Stimulated activated naive CD8-positive, alpha-beta T cell treated with anti-CD3 and anti-CD28 coated beads, Interleukin-15, amount 100 ng/mL, for 72 hours (primary cell): ENCODE results near the gene HSPD1.

Experiments
- ATAC-seq: fragments of 150-1000 bp; cut with Tn5 transposase; 2 replicates; pipeline ENCODE4 v1.10.0; 2021; ENCODE audit warnings: mild to moderate bottlenecking, moderate library complexity
- DNase-seq, 2 donors: peaks; one replicate each; pipeline ENCODE4 v3.0.0; 2021 to 2022
- H3K27ac Mint-ChIP-seq, 2 donors: one replicate each; pipeline ENCODE4 v1.8.0; 2022; ENCODE audit warnings: mild to moderate bottlenecking in 2 of 2, mixed read lengths in 2 of 2, moderate library complexity in 2 of 2
- H3K27me3 Mint-ChIP-seq: one replicate; pipeline ENCODE4 v1.8.0; 2022; ENCODE audit warnings: mixed read lengths
- H3K4me1 Mint-ChIP-seq: one replicate; pipeline ENCODE4 v1.8.0; 2022; ENCODE audit warnings: mild to moderate bottlenecking, mixed read lengths
- H3K4me3 Mint-ChIP-seq, 2 donors: one replicate each; pipeline ENCODE4 v1.8.0; 2022; ENCODE audit warnings: mild to moderate bottlenecking in 2 of 2, mixed read lengths in 2 of 2, moderate library complexity in 1 of 2
- H3K9me3 Mint-ChIP-seq, 2 donors: one replicate each; pipeline ENCODE4 v1.8.0; 2022; ENCODE audit warnings: mixed read lengths in 2 of 2

HSPD1 gene

DNA sequence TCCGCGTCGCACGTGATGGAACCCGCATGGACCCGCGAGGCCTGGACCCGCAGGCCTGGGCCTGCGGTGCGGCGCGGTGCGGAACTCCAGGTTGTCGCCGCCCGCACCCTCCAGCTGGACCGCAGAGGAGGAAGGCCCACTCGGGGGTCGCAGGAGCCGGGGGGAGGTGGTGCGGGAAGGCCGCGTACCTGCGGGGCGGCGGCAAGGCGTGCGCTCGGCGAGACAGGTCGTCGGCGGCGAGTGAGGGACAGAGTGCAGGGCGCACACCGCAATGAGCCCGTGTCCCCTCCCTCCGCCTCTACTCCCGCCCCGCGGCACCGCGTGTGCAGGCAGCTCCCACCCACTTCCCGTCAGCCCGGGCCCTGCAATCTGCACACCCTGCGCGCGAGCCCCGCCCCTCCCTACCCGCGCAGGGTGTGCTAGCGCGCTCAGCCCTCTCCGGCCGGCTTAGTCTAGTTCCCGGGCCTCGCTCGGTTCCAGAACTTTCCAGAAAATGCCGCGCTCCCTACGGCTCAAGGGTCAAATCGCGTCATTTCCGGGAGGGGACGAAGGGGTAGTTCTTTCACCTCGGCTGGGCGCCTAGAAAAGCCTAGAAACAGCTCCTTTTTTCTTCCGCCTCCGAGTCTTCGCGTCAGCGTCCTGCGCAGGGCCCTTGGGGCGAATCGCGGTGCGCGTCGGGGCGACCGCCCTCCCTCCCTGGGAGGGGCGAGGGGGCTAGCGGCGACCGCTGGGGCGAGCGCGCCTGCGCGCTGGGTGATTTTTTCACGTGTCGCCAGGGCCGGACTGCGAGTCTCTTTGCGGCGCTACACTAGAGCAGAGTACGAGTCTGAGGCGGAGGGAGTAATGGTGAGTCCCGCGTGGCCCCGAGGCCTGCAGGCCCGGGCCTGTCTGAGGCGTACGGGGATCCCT lies at the start of gene HSPD1, which contains the start of gene HSPE1:
TSS of gene HSPD1 (minus strand) at position 247 of the 909 bp plus-strand sequence. CDS start 992 bp downstream, outside the sequence.
TSS of gene HSPE1 (plus strand) at position 786 of the 909 bp plus-strand sequence. CDS start at position 844, 58 bp downstream.
- DNase-seq (peak; percentile 98 to 99), ATAC-seq (peak; percentile 91)
- Mint-ChIP-seq H3K27me3 (no peaks in the 10 kb centered on the region), H3K27ac (peak within 1 kb of the TSS; percentile 98 to 99), H3K4me1 (peaks cover 71% of the 10 kb centered on the region), H3K9me3 (no peaks in the 10 kb centered on the region), H3K4me3 (peak within 1 kb of the TSS; percentile 88 to 100)

GRCh38 chr2:197548582-197548981 lies 48.9 kb upstream of the HSPD1 start:
- Mint-ChIP-seq H3K27ac (no peak overlapping the region), H3K27me3 (no peaks in the 10 kb centered on the region)
- ATAC-seq: no peak

DNA sequence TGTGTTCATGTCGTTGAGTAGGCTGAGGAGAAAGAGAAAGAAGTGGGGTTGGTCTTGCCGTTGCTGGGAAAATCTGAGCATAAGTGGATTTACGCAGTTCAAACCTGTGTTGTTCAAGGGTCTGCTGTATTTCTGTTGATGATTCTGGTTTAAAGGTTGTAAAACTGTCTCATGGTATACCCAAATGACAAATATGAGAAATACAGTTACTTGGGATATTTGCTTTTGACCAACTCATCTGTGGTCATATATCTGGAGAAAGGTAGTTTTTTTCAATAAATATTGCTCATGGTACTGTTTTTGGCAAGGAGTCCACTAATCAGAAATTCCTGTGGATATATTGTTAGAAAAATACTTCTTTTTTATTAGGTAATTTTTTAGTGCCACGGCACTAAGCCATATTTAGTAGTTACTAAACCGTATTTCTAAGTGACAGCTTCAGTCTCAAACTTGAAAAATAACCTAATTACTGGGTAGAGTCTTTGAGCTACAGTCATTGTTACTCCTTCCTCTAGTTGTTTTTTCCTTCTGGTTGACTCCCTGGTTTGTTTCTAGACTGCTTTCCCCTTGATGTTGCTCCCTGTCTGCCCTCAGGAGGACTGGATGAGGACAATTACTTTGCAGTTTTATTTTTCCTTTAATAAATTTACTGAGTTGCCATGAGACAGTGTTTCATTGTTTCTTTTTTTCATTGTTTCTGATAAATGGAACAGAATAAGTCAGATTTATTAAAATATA lies 47.7 kb upstream of the HSPD1 start:
- no peak overlapping the region for H3K4me3 Mint-ChIP-seq
- H3K4me1 Mint-ChIP-seq: no peaks in the 10 kb centered on the region
- no peak for ATAC-seq
- H3K27ac Mint-ChIP-seq: no peak overlapping the region
- H3K27me3 Mint-ChIP-seq: no peaks in the 10 kb centered on the region
- DNase-seq: no peak
- H3K9me3 Mint-ChIP-seq: no peaks in the 10 kb centered on the region

More at GRCh38 chr2:197548582-197548981, 48.9 kb upstream of the HSPD1 start:
- Mint-ChIP-seq H3K9me3 (no peaks in the 10 kb centered on the region), H3K4me3 (no peak overlapping the region), H3K4me1 (no peaks in the 10 kb centered on the region)
- DNase-seq: no peak

- DNase-seq (no peak), ATAC-seq (no peak)
- H3K4me1 Mint-ChIP-seq: peaks cover 9% of the 10 kb centered on the region
- H3K9me3 Mint-ChIP-seq: no peaks in the 10 kb centered on the region
- no peaks in the 10 kb centered on the region for H3K27me3 Mint-ChIP-seq
- no peak overlapping the region for H3K4me3 Mint-ChIP-seq
- no peak overlapping the region for H3K27ac Mint-ChIP-seq
These were observed 43.6 kb upstream of the HSPD1 start for GRCh38 chr2:197543206-197543605.

GRCh38 chr2:197539734-197540133 lies 40.1 kb upstream of the HSPD1 start:
- ATAC-seq (no peak), DNase-seq (no peak)
- H3K4me3 Mint-ChIP-seq: no peak overlapping the region
- peaks cover 18% of the 10 kb centered on the region for H3K4me1 Mint-ChIP-seq
- H3K9me3 Mint-ChIP-seq: no peaks in the 10 kb centered on the region
- no peak overlapping the region for H3K27ac Mint-ChIP-seq
- H3K27me3 Mint-ChIP-seq: no peaks in the 10 kb centered on the region

GRCh38 chr2:197538412-197538811 lies 38.8 kb upstream of the HSPD1 start:
- no peak for DNase-seq
- H3K27ac Mint-ChIP-seq: no peak overlapping the region
- no peak for ATAC-seq
- H3K27me3 Mint-ChIP-seq: no peaks in the 10 kb centered on the region
- no peak overlapping the region for H3K4me3 Mint-ChIP-seq
- no peaks in the 10 kb centered on the region for H3K9me3 Mint-ChIP-seq
- H3K4me1 Mint-ChIP-seq: peaks cover 31% of the 10 kb centered on the region

DNA sequence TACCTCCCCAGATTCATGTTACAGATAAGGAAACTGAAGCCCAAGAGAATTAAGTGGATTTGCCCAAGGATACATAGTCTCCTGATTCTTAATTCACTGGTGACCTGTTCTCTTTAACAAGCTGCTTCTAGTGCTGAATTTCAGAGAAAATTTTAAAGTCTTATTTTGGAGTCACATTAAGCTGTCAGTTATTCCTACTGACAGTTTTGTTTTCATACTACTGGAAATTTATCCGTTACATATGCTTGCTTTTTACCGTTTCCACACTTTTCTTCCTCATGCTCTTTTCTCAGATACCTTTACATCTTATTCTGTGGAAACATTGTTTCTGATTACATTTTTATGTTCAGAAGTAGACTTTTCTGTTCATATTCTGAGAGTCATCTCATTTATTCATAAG lies 17.5 kb upstream of the HSPD1 start:
- DNase-seq (no peak), ATAC-seq (no peak)
- peaks cover 0 to 7% of the 10 kb centered on the region in 2 donors for H3K9me3 Mint-ChIP-seq
- H3K27ac Mint-ChIP-seq: peak overlapping the region in 1 of 2 donors; percentile 84
- H3K4me1 Mint-ChIP-seq: peaks cover 28% of the 10 kb centered on the region
- peak overlapping the region; percentile 96 to 97 for H3K4me3 Mint-ChIP-seq
- no peaks in the 10 kb centered on the region for H3K27me3 Mint-ChIP-seq

DNA sequence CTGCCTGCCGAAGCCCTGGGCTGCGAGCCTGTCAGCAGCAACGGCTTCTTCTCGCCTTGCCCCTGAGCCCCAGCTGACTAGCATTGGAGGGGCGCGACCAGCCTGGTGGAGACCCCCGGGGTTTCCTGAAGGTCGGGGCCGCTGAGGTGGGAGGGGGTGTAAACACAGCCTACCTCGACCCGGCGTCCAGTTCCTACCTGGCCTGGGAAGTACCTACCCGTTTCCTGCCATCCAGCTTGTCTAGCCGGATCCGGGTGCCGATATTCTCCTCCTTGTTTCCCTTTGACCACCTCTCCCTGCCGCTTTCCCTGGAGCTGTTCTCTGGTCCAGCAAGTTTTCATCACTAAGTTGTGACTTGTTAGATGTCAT lies 16.7 kb upstream of the HSPD1 start:
- no peaks in the 10 kb centered on the region for H3K27me3 Mint-ChIP-seq
- H3K4me3 Mint-ChIP-seq: peak overlapping the region; percentile 96 to 97
- DNase-seq (no peak), ATAC-seq (peak; percentile 27)
- H3K27ac Mint-ChIP-seq: peak overlapping the region; percentile 97 to 100
- peaks cover 28% of the 10 kb centered on the region for H3K4me1 Mint-ChIP-seq
- peaks cover 0 to 7% of the 10 kb centered on the region in 2 donors for H3K9me3 Mint-ChIP-seq

DNA sequence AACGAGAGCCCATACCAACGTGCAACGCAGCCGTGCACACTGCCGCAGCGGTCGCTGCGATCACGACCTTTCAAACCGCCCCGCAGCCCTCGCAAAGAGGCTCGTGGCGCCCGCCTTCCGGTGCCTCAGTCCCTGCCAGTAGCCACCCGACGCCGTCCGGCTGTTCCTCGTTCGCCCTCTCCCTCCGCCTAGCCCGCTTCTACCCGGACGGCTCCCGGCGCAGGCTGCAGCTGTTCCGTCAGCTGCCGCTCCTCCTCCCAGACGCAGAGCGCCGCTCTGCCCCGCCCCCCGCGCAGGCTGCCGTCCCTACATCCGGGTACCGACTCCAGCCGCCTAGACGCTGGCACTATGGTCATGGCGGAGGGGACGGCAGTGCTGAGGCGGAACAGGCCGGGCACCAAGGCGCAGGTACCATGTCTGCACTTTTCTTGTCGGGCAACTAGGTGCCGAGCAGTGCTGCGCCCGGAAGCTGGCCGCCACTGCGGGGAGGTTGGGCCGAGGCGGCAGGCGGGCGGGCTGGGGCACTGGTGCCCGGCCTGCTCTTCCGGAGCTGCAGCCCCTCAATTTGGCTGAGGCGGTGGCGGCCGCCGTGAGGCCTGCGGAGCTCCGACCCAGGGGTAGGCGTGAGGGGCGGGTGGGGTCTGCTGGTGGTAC lies 16.2 kb upstream of the HSPD1 start, which contains the start of gene MOB4:
TSS of gene MOB4 (plus strand) at position 328 of the 654 bp plus-strand sequence. CDS start at position 349, 21 bp downstream.
- Mint-ChIP-seq H3K9me3 (peaks cover 0 to 3% of the 10 kb centered on the region in 2 donors), H3K4me1 (peaks cover 28% of the 10 kb centered on the region), H3K4me3 (peak within 1 kb of the TSS; percentile 96 to 97), H3K27me3 (no peaks in the 10 kb centered on the region), H3K27ac (peak within 1 kb of the TSS; percentile 97 to 100)
- peak; percentile 97 for DNase-seq
- ATAC-seq: peak; percentile 95

GRCh38 chr2:197515315-197515738 lies 15.7 kb upstream of the HSPD1 start:
- Mint-ChIP-seq H3K27me3 (no peaks in the 10 kb centered on the region), H3K27ac (peak overlapping the region; percentile 97 to 100), H3K4me3 (peak overlapping the region; percentile 96 to 97), H3K4me1 (peaks cover 28% of the 10 kb centered on the region), H3K9me3 (no peaks in the 10 kb centered on the region)
- DNase-seq (no peak), ATAC-seq (peak; percentile 4)

DNA sequence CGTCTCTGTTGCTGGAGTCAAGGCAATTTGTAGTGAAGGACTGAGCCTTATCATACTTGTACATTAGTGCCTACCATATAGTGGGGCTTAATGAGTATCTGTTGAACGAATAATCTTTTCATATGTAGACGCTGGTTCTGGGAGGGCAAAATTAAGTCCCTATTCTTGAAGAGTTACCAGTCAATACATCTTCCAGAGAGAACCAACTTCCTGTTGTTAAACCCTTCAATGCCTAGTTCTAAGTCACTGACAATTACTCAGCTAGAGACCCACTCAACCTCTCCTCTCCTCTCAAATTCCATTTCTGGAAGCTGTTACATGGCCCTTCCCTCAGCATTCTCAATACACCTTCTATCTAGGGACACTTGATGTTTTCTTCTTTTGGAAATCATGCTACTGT lies 15.1 kb upstream of the HSPD1 start:
- DNase-seq (no peak), ATAC-seq (no peak)
- Mint-ChIP-seq H3K4me3 (peak overlapping the region; percentile 96 to 97), H3K27ac (peak overlapping the region; percentile 97 to 100), H3K27me3 (no peaks in the 10 kb centered on the region), H3K4me1 (peaks cover 28% of the 10 kb centered on the region), H3K9me3 (no peaks in the 10 kb centered on the region)

DNA sequence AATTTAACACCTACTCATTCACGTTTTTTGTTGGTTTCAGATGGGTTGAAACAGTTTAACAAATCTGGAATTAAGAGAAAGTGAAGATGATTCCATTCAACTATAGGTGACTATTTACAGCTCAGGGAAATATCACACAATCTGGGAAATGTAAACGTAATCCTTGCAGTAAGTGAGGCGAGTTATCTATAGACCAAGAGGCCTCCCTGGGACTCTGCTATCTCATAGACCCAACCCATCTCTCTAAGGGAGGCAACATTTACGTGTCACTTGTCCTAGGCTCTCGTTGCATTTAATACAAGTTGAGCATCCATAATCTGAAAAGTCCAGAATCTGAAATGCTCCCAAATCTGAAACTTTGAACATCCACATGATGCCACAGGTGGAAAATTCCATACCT lies 14.3 kb upstream of the HSPD1 start:
- ATAC-seq (no peak), DNase-seq (no peak)
- no peak overlapping the region for H3K4me3 Mint-ChIP-seq
- H3K27me3 Mint-ChIP-seq: no peaks in the 10 kb centered on the region
- H3K4me1 Mint-ChIP-seq: peaks cover 26% of the 10 kb centered on the region
- no peaks in the 10 kb centered on the region for H3K9me3 Mint-ChIP-seq
- H3K27ac Mint-ChIP-seq: no peak overlapping the region

- Mint-ChIP-seq H3K4me1 (peaks cover 28% of the 10 kb centered on the region), H3K4me3 (no peak overlapping the region), H3K9me3 (no peaks in the 10 kb centered on the region), H3K27me3 (no peaks in the 10 kb centered on the region), H3K27ac (no peak overlapping the region)
- ATAC-seq: no peak
- no peak for DNase-seq
These were observed 7.0 kb upstream of the HSPD1 start for GRCh38 chr2:197506658-197507057.

- Mint-ChIP-seq H3K27ac (peak overlapping the region in 1 of 2 donors; percentile 48), H3K9me3 (no peaks in the 10 kb centered on the region), H3K27me3 (no peaks in the 10 kb centered on the region), H3K4me1 (peaks cover 37% of the 10 kb centered on the region), H3K4me3 (no peak overlapping the region)
- DNase-seq (no peak), ATAC-seq (no peak)
These were observed 4.9 kb upstream of the HSPD1 start for GRCh38 chr2:197504512-197504911.

DNA sequence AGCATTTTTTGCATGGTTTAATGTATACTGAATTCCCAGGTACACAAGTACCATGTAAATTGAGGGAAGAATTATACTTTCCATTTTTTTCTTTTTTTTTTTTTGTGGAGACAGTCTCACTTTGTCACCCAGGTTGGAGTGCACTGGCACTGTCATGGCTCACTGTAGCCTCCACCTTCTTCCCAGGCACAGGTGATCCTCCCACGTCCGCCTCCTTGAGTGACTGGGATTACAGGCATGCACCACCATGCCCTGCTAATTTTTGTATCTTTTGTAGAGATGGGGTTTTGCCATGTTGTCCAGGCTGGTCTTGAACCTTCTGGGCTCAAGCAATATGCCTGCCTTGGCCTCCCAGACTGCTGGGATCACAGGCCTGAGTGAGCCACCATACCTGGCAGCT lies 4.4 kb upstream of the HSPD1 start:
- Mint-ChIP-seq H3K4me3 (peak overlapping the region in 1 of 2 donors; percentile 8), H3K27me3 (no peaks in the 10 kb centered on the region), H3K4me1 (peaks cover 37% of the 10 kb centered on the region), H3K9me3 (no peaks in the 10 kb centered on the region), H3K27ac (peak overlapping the region; percentile 46 to 67)
- ATAC-seq (no peak), DNase-seq (no peak)
